ENCODE measurements around the gene RBM17. TPM values are rescaled to one million over a fixed set of nuclear protein-coding genes. Genes with fewer than 3 reads are reported as not detected.
"Not testable (repeated sequence)": the region's sequence is repeated elsewhere in the genome, so short reads cannot be mapped to it uniquely, and the experiment has no call there.

The RBM17 gene
- 102 TPM for polyA plus RNA-seq (2013, experiment 1 of 4)
- polyA plus RNA-seq (2013, experiment 2 of 4) = 113 TPM
- 77.8 TPM for polyA plus RNA-seq (2013, experiment 3 of 4)
- 82.2 TPM for polyA plus RNA-seq (2013, experiment 4 of 4)

GRCh38 chr10:6088721-6089333, at the start of gene RBM17:
TSS of gene RBM17 (plus strand) at chr10:6089034. CDS start at chr10:6097066, 8,032 bp downstream.
- WGBS, 2 experiments = 0% methylated on average over 76 to 77 of the region's 77 CpGs
- peak within 1 kb of the TSS; percentile 67 for H3K27ac ChIP-seq (ENCODE audit: insufficient read depth, low read depth, low read length, poor library complexity, severe bottlenecking)

DNA sequence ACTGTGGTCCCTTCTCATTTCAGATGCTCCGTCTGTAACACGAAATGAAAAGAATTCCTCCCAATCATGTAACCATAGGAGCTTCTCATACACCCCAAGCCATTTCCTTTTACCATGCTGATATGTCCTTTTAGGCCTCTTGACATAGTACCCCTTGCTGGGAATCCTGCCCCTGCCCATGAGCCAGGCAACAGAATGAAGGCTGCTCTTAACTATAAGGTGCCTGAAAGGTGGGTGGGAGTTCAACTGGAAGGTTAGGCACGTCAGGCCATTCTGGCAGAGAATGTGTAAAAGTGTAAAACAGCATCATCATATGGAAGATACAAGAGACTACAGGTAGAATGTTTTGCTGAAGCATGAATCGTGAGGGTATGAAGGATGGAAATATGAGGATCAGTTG, 49.1 kb upstream of the RBM17 start:
- H3K36me3 ChIP-seq (ENCODE audit: control insufficient read depth, insufficient read depth, low read length) = no peaks in the 10 kb centered on the region
- WGBS, 2 experiments = 88 to 90% methylated on average over 4 of the region's 4 CpGs
- H3K27ac ChIP-seq (ENCODE audit: insufficient read depth, low read depth, low read length, poor library complexity, severe bottlenecking) = no peak overlapping the region
- H3K4me1 ChIP-seq (ENCODE audit: control insufficient read depth, insufficient read depth, low read length) = peaks cover 5% of the 10 kb centered on the region
- H3K9me3 ChIP-seq (ENCODE audit: control insufficient read depth, low read length) = no peaks in the 10 kb centered on the region
- H3K27me3 ChIP-seq (ENCODE audit: control insufficient read depth, insufficient read depth, low read length, poor library complexity, severe bottlenecking) = no peaks in the 10 kb centered on the region
- H3K4me3 ChIP-seq (ENCODE audit: insufficient read depth, low read depth, low read length) = no peak overlapping the region

More at GRCh38 chr10:6088721-6089333, at the start of gene RBM17:
- peak within 1 kb of the TSS; percentile 66 for H3K4me3 ChIP-seq (ENCODE audit: insufficient read depth, low read depth, low read length)
- H3K9me3 ChIP-seq (ENCODE audit: control insufficient read depth, low read length) = no peaks in the 10 kb centered on the region
- H3K4me1 ChIP-seq (ENCODE audit: control insufficient read depth, insufficient read depth, low read length) = peaks cover 11% of the 10 kb centered on the region
- H3K36me3 ChIP-seq (ENCODE audit: control insufficient read depth, insufficient read depth, low read length) = no peaks in the 10 kb centered on the region
- no peaks in the 10 kb centered on the region for H3K27me3 ChIP-seq (ENCODE audit: control insufficient read depth, insufficient read depth, low read length, poor library complexity, severe bottlenecking)

DNA sequence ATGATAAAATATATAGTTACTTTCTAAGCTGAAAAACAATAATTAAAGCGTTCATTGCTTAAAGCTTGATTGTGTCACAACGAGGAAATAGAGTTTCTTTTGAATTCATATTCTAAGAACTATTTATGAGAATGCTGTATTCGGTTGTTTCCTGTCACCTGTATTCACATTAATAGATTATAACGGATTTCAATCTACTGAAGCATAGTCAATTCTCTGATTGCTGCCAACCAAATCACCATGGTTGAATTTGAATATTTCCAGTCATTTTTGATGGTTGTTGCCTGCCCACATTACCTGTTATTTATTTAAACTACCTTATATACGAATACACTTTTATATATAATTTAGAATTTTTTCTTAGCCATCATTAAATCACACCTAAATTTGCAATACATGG, 48.6 kb upstream of the RBM17 start:
- Histone ChIP-seq H3K36me3 (ENCODE audit: control insufficient read depth, insufficient read depth, low read length) (no peaks in the 10 kb centered on the region), H3K27ac (ENCODE audit: insufficient read depth, low read depth, low read length, poor library complexity, severe bottlenecking) (no peak overlapping the region), H3K9me3 (ENCODE audit: control insufficient read depth, low read length) (no peaks in the 10 kb centered on the region), H3K4me3 (ENCODE audit: insufficient read depth, low read depth, low read length) (no peak overlapping the region), H3K27me3 (ENCODE audit: control insufficient read depth, insufficient read depth, low read length, poor library complexity, severe bottlenecking) (no peaks in the 10 kb centered on the region), H3K4me1 (ENCODE audit: control insufficient read depth, insufficient read depth, low read length) (peaks cover 5% of the 10 kb centered on the region)
- WGBS, 2 experiments = 93 to 100% methylated on average over 2 to 4 of the region's 5 CpGs

GRCh38 chr10:6043377-6043776, 45.5 kb upstream of the RBM17 start:
- not testable (repeated sequence) for H3K4me3 ChIP-seq (ENCODE audit: insufficient read depth, low read depth, low read length); H3K27ac ChIP-seq (ENCODE audit: insufficient read depth, low read depth, low read length, poor library complexity, severe bottlenecking); H3K36me3 ChIP-seq (ENCODE audit: control insufficient read depth, insufficient read depth, low read length); H3K9me3 ChIP-seq (ENCODE audit: control insufficient read depth, low read length); H3K4me1 ChIP-seq (ENCODE audit: control insufficient read depth, insufficient read depth, low read length); H3K27me3 ChIP-seq (ENCODE audit: control insufficient read depth, insufficient read depth, low read length, poor library complexity, severe bottlenecking)
- 84 to 89% methylated on average over 6 of the region's 6 CpGs for WGBS, 2 experiments

- WGBS, 2 experiments = 79 to 81% methylated on average over 7 of the region's 7 CpGs
- H3K4me3 ChIP-seq (ENCODE audit: insufficient read depth, low read depth, low read length) = no peak overlapping the region
- H3K4me1 ChIP-seq (ENCODE audit: control insufficient read depth, insufficient read depth, low read length) = no peaks in the 10 kb centered on the region
- H3K27me3 ChIP-seq (ENCODE audit: control insufficient read depth, insufficient read depth, low read length, poor library complexity, severe bottlenecking) = no peaks in the 10 kb centered on the region
- no peak overlapping the region for H3K27ac ChIP-seq (ENCODE audit: insufficient read depth, low read depth, low read length, poor library complexity, severe bottlenecking)
- H3K36me3 ChIP-seq (ENCODE audit: control insufficient read depth, insufficient read depth, low read length) = no peaks in the 10 kb centered on the region
- no peaks in the 10 kb centered on the region for H3K9me3 ChIP-seq (ENCODE audit: control insufficient read depth, low read length)
These were observed 44.8 kb upstream of the RBM17 start for GRCh38 chr10:6044060-6044459.

DNA sequence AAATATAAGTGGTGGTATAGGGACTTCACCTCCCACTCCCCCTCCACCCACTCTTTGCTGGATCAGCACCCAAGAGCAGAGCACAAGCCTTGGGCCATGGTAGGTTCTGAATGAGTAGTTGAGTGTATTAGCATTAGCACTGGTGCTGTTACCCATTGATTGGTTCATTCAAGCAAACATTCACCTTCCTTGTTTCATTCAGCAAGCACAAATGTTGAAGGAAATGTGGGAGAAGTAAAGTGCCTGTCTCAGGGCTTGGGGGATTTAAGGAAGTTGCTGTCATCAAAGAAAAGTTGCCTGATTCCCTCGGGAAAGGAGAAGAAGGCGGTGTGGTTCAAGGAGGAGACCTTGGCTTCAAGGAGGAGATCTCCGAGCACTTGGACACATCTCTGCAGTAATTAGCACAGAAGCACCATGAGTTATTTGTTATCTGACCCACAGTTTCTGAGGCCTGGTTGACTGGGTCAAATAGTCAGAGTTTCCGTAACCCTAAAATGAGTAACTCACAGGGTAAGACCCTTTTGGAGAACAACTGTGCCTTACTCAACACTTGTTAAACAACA, 44.0 kb upstream of the RBM17 start:
- H3K36me3 ChIP-seq (ENCODE audit: control insufficient read depth, insufficient read depth, low read length) = no peaks in the 10 kb centered on the region
- H3K4me1 ChIP-seq (ENCODE audit: control insufficient read depth, insufficient read depth, low read length) = no peaks in the 10 kb centered on the region
- no peak overlapping the region for H3K4me3 ChIP-seq (ENCODE audit: insufficient read depth, low read depth, low read length)
- 92 to 94% methylated on average over 4 of the region's 4 CpGs for WGBS, 2 experiments
- no peak overlapping the region for H3K27ac ChIP-seq (ENCODE audit: insufficient read depth, low read depth, low read length, poor library complexity, severe bottlenecking)
- H3K27me3 ChIP-seq (ENCODE audit: control insufficient read depth, insufficient read depth, low read length, poor library complexity, severe bottlenecking) = no peaks in the 10 kb centered on the region
- H3K9me3 ChIP-seq (ENCODE audit: control insufficient read depth, low read length) = no peaks in the 10 kb centered on the region

GRCh38 chr10:6045314-6045848, 43.5 kb upstream of the RBM17 start:
- Histone ChIP-seq H3K27ac (ENCODE audit: insufficient read depth, low read depth, low read length, poor library complexity, severe bottlenecking) (no peak overlapping the region), H3K27me3 (ENCODE audit: control insufficient read depth, insufficient read depth, low read length, poor library complexity, severe bottlenecking) (no peaks in the 10 kb centered on the region), H3K36me3 (ENCODE audit: control insufficient read depth, insufficient read depth, low read length) (no peaks in the 10 kb centered on the region), H3K4me1 (ENCODE audit: control insufficient read depth, insufficient read depth, low read length) (no peaks in the 10 kb centered on the region), H3K4me3 (ENCODE audit: insufficient read depth, low read depth, low read length) (no peak overlapping the region), H3K9me3 (ENCODE audit: control insufficient read depth, low read length) (no peaks in the 10 kb centered on the region)
- WGBS, 2 experiments = 78 to 83% methylated on average over 5 to 8 of the region's 8 CpGs

- Histone ChIP-seq H3K27ac (ENCODE audit: insufficient read depth, low read depth, low read length, poor library complexity, severe bottlenecking) (no peak overlapping the region), H3K9me3 (ENCODE audit: control insufficient read depth, low read length) (no peaks in the 10 kb centered on the region), H3K36me3 (ENCODE audit: control insufficient read depth, insufficient read depth, low read length) (no peaks in the 10 kb centered on the region), H3K4me1 (ENCODE audit: control insufficient read depth, insufficient read depth, low read length) (no peaks in the 10 kb centered on the region), H3K4me3 (ENCODE audit: insufficient read depth, low read depth, low read length) (no peak overlapping the region), H3K27me3 (ENCODE audit: control insufficient read depth, insufficient read depth, low read length, poor library complexity, severe bottlenecking) (no peaks in the 10 kb centered on the region)
- WGBS, 2 experiments = 86% methylated on average over 9 of the region's 9 CpGs
These were observed 42.7 kb upstream of the RBM17 start for GRCh38 chr10:6045878-6046772.

DNA sequence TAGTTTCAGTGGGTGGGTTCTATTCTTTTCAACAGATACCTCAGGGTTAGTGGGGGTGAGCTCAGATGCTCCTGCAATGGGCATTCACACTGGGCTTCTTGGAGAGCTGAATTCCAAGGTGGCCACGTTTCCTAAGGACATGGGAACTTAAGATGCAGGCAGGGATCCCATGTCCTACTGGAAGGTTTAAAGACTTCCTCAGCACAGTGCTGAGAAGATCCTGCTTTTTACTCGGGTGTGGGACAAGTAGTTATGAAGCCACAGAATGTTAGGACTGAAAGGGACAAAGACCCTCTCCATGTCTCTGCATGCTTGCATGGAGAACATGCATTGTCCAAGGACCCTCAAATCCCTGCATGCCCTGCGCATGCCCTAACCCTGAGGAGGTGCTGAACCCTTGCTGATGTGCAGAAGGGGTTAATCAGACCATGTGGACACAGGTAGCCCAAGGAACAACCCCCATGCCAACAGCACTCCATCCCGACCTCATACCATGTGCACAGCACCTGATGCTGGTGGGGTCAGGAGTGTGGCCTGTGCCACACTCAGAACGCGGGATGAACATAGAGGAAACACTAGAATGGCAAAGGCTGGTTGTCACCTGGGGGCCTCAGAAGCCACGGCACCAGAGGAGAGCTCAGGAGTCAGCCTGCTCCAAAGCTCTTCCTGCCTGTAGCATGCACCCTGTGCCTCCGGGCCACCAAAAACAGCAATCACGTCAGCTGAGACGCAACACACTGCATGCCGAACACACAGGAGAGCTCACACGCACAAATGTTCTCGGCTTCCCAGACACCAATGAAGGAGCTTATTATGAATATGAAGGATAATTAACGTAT, 41.8 kb upstream of the RBM17 start:
- H3K4me1 ChIP-seq (ENCODE audit: control insufficient read depth, insufficient read depth, low read length) = no peaks in the 10 kb centered on the region
- H3K27ac ChIP-seq (ENCODE audit: insufficient read depth, low read depth, low read length, poor library complexity, severe bottlenecking) = no peak overlapping the region
- no peaks in the 10 kb centered on the region for H3K27me3 ChIP-seq (ENCODE audit: control insufficient read depth, insufficient read depth, low read length, poor library complexity, severe bottlenecking)
- no peaks in the 10 kb centered on the region for H3K9me3 ChIP-seq (ENCODE audit: control insufficient read depth, low read length)
- 91 to 93% methylated on average over 11 to 13 of the region's 14 CpGs for WGBS, 2 experiments
- no peaks in the 10 kb centered on the region for H3K36me3 ChIP-seq (ENCODE audit: control insufficient read depth, insufficient read depth, low read length)
- no peak overlapping the region for H3K4me3 ChIP-seq (ENCODE audit: insufficient read depth, low read depth, low read length)

All from ectodermal cell (in vitro differentiated cells).